Type B pancreatic cell (in vitro differentiated cells): Measurements from ENCODE around the gene UBE2E3. TPM values are rescaled to one million over a fixed set of nuclear protein-coding genes. Genes with fewer than 3 reads are reported as not detected.

Source experiments
- DNase-seq: peaks from one replicate; pipeline ENCODE4 v3.0.0; 2021; ENCODE audit warnings: mixed read lengths; ENCODE audit not compliant: unreplicated experiment; ENCODE audit errors: extremely low spot score
- H3K27ac Mint-ChIP-seq: 2 replicates; pipeline ENCODE4 v1.8.0; 2021; ENCODE audit warnings: mild to moderate bottlenecking, mixed read lengths
- H3K27me3 Mint-ChIP-seq: 2 replicates; pipeline ENCODE4 v1.8.0; 2021; ENCODE audit warnings: mixed read lengths
- H3K36me3 Mint-ChIP-seq: 2 replicates; pipeline ENCODE4 v1.8.0; 2021; ENCODE audit warnings: mixed read lengths
- H3K4me1 Mint-ChIP-seq: one replicate; pipeline ENCODE4 v1.8.0; 2021; ENCODE audit warnings: mixed read lengths; ENCODE audit not compliant: unreplicated experiment
- H3K4me3 Mint-ChIP-seq: 2 replicates; pipeline ENCODE4 v1.8.0; 2021; ENCODE audit warnings: mild to moderate bottlenecking, mixed read lengths
- H3K9me3 Mint-ChIP-seq: 2 replicates; pipeline ENCODE4 v1.8.0; 2021; ENCODE audit warnings: mixed read lengths
- total RNA-seq: library from RNA; stranded (reverse); gene quantifications from 2 replicates; pipeline ENCODE4 v1.2.1, GENCODE V29; 2021; ENCODE audit warnings: low replicate concordance
- TF ChIP-seq, protein P1 (sequence below): fragments of 200-600 bp; sonication (generic); conservative IDR thresholded peaks from 2 replicates; pipeline ENCODE4 v1.5.0; 2021; ENCODE audit warnings: antibody characterized with exemption, mild to moderate bottlenecking

UBE2E3 gene
- total RNA-seq, 1 donor from 2014 or later = 105 TPM

DNA sequence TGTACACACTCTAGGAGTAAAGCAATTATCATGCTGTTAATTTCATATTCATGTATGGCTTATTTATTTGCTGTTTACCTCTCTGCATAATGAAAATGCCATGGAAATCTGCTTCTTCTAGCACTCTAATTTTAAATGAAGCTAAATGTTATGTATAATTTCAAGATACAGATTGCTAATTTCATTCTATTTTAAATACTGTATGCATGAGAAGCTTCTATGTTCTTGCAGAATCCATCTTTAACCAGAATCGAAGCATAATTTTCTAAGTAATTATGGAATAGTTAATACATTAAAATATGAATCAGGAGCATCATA lies 127.2 kb downstream of the UBE2E3 start:
- H3K27ac Mint-ChIP-seq = no peak overlapping the region
- DNase-seq = no peak
- peaks cover 4% of the 10 kb centered on the region for H3K27me3 Mint-ChIP-seq
- H3K4me1 Mint-ChIP-seq = peaks cover 14% of the 10 kb centered on the region
- TF ChIP-seq, protein P1, sequence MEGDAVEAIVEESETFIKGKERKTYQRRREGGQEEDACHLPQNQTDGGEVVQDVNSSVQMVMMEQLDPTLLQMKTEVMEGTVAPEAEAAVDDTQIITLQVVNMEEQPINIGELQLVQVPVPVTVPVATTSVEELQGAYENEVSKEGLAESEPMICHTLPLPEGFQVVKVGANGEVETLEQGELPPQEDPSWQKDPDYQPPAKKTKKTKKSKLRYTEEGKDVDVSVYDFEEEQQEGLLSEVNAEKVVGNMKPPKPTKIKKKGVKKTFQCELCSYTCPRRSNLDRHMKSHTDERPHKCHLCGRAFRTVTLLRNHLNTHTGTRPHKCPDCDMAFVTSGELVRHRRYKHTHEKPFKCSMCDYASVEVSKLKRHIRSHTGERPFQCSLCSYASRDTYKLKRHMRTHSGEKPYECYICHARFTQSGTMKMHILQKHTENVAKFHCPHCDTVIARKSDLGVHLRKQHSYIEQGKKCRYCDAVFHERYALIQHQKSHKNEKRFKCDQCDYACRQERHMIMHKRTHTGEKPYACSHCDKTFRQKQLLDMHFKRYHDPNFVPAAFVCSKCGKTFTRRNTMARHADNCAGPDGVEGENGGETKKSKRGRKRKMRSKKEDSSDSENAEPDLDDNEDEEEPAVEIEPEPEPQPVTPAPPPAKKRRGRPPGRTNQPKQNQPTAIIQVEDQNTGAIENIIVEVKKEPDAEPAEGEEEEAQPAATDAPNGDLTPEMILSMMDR = no peak
- no peaks in the 10 kb centered on the region for H3K9me3 Mint-ChIP-seq
- no peaks in the 10 kb centered on the region for H3K36me3 Mint-ChIP-seq
- H3K4me3 Mint-ChIP-seq = no peak overlapping the region

DNA sequence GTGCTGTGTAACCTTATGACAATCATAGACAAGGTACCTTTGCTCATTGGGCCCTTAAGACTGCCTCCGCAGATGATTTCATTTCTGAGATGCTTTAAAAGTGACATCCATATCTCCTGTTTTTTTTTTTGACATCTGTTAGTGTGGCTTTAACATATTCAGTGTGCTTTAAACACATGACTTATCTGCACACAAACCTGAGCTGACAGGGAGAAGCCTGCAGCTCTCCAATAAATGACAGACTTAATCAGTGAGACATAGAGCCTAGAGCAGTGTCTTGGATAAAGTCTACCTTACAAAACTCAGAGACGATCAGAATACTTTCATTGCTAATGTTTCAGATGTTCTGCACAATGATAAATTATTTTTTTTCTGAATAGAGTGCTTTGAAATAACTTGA lies 130.7 kb downstream of the UBE2E3 start:
- peaks cover 8% of the 10 kb centered on the region for H3K4me1 Mint-ChIP-seq
- no peaks in the 10 kb centered on the region for H3K27me3 Mint-ChIP-seq
- DNase-seq = no peak
- no peaks in the 10 kb centered on the region for H3K9me3 Mint-ChIP-seq
- H3K36me3 Mint-ChIP-seq = no peaks in the 10 kb centered on the region
- no peak overlapping the region for H3K27ac Mint-ChIP-seq
- H3K4me3 Mint-ChIP-seq = no peak overlapping the region
- TF ChIP-seq, protein P1 = no peak

DNA sequence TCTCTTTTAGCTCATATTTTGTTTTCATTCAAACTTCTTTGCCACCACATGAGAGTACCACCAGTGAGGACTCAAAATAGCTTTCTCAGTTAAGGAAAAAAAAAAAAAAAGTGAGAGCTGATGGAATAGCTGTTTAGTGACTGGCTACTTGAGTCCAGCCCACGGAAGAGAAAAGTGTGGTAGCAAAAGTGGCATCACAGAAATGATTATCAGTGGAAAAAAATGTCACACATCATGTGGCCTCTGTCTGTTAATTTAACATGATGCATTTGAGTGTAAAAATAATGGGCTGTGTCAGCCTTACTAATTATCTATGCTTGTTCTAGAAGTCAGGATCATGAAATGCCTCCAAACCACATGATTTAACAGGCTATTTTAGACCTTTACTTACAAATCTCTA lies 132.5 kb downstream of the UBE2E3 start:
- DNase-seq = no peak
- Mint-ChIP-seq H3K4me1 (no peaks in the 10 kb centered on the region), H3K27me3 (no peaks in the 10 kb centered on the region), H3K36me3 (no peaks in the 10 kb centered on the region), H3K9me3 (no peaks in the 10 kb centered on the region), H3K27ac (no peak overlapping the region), H3K4me3 (no peak overlapping the region)
- TF ChIP-seq, protein P1 = no peak
